H1 (cell line): Measurements from ENCODE around the gene SRF. TPM values are rescaled to one million over a fixed set of nuclear protein-coding genes. Genes with fewer than 3 reads are reported as not detected.

Source experiments
- CTCF ChIA-PET: fragments of 300-600 bp; sonication (Branson Sonifier 250); formaldehyde crosslinking; loops from one replicate; lab custom pipeline; 2021; ENCODE audit not compliant: partially characterized antibody; lab: Charles Lee
- POLR2A ChIA-PET: fragments of 300-600 bp; sonication (Branson Sonifier 250); formaldehyde crosslinking; loops from one replicate; lab custom pipeline; 2021; ENCODE audit warnings: inconsistent platforms; ENCODE audit not compliant: partially characterized antibody; lab: Charles Lee
- DNase-seq, 2 experiments: peaks; one replicate each; pipeline versions ENCODE4 v3.0.0 to v3.0.0-alpha.2; 2010 to 2022; ENCODE audit warnings: low spot score in 2 of 2, low read depth in 1 of 2, mixed read lengths in 1 of 2
- FAIRE-seq: peaks from 2 replicates; lab custom pipeline; 2011; peaks lifted over from hg19 to GRCh38; lab: Jason Lieb, UNC
- H2AFZ ChIP-seq: 2 replicates; pipeline ENCODE4 v1.8.1; 2012; ENCODE audit warnings: low read length, inconsistent platforms
- H2AK5ac ChIP-seq: 2 replicates; pipeline ENCODE4 v1.6.1; 2013; ENCODE audit warnings: low read depth, low read length
- H2BK120ac ChIP-seq: replicated peaks from 2 replicates; pipeline ENCODE3; 2013; ENCODE audit warnings: low read depth, low read length, inconsistent platforms
- H2BK12ac ChIP-seq: 2 replicates; pipeline ENCODE4 v1.6.1; 2013; ENCODE audit warnings: low read depth, low read length
- H2BK15ac ChIP-seq: 2 replicates; pipeline ENCODE4 v1.6.1; 2013; ENCODE audit warnings: low read length
- H2BK20ac ChIP-seq: 2 replicates; pipeline ENCODE4 v1.6.1; 2013; ENCODE audit warnings: low read length
- H2BK5ac ChIP-seq: 2 replicates; pipeline ENCODE4 v1.6.1; 2013; ENCODE audit warnings: low read depth, low read length
- H3K14ac ChIP-seq: 2 replicates; pipeline ENCODE4 v1.6.1; 2013; ENCODE audit warnings: inconsistent platforms; ENCODE audit not compliant: insufficient read length
- H3K18ac ChIP-seq: 2 replicates; pipeline ENCODE4 v1.6.1; 2013; ENCODE audit warnings: low read length; ENCODE audit errors: extremely low read depth
- H3K23ac ChIP-seq: 2 replicates; pipeline ENCODE4 v1.6.1; 2013; ENCODE audit warnings: inconsistent platforms; ENCODE audit not compliant: insufficient read length
- H3K23me2 ChIP-seq: 2 replicates; pipeline ENCODE4 v1.6.1; 2013; ENCODE audit warnings: low read depth, low read length
- H3K27ac ChIP-seq: 2 replicates; pipeline ENCODE4 v1.6.1; 2011; ENCODE audit warnings: low read depth, low read length, inconsistent platforms
- H3K27me3 ChIP-seq, 4 experiments: replicated peaks in 1 of 4; 1 replicate in 1 of 4; 2 replicates in 3 of 4; pipeline versions ENCODE4 v1.6.1 to v1.8.1; 2011 to 2013; ENCODE audit warnings: low read length in 3 of 4, mild to moderate bottlenecking in 3 of 4, inconsistent platforms in 2 of 4, mixed read lengths in 2 of 4, moderate library complexity in 1 of 4; ENCODE audit not compliant: control insufficient read depth in 3 of 4, insufficient read depth in 3 of 4; ENCODE audit errors: extremely low read depth in 1 of 4
- H3K36me3 ChIP-seq, 4 experiments: 2 replicates each; pipeline versions ENCODE4 v1.6.1 to v1.8.1; 2011 to 2013; ENCODE audit warnings: mild to moderate bottlenecking in 4 of 4, low read length in 3 of 4, moderate library complexity in 2 of 4, control low read depth in 1 of 4, inconsistent platforms in 1 of 4; ENCODE audit not compliant: insufficient read depth in 4 of 4, control insufficient read depth in 2 of 4
- H3K4ac ChIP-seq: replicated peaks from 2 replicates; pipeline ENCODE3; 2013; ENCODE audit warnings: low read length, low read depth, mixed read lengths, inconsistent platforms; ENCODE audit not compliant: insufficient read length
- H3K4me1 ChIP-seq, 4 experiments: replicated peaks in 1 of 4; 1 replicate in 1 of 4; 2 replicates in 3 of 4; pipeline versions ENCODE4 v1.6.1 to v1.8.1; 2011 to 2013; ENCODE audit warnings: low read length in 3 of 4, inconsistent platforms in 2 of 4, mixed read lengths in 1 of 4; ENCODE audit not compliant: insufficient read depth in 4 of 4, control insufficient read depth in 3 of 4
- H3K4me2 ChIP-seq, 2 experiments: 2 replicates each; pipeline versions ENCODE4 v1.6.1 to v1.8.1; 2011 to 2013; ENCODE audit warnings: low read depth in 2 of 2, low read length in 2 of 2, control low read depth in 1 of 2, inconsistent platforms in 1 of 2, mild to moderate bottlenecking in 1 of 2; ENCODE audit not compliant: insufficient read depth in 1 of 2
- H3K4me3 ChIP-seq, 4 experiments: fragments of 200-600, 300-600 bp in 1 of 4; sonication (generic), shearing (Covaris generic), sonication (Bioruptor Twin) in 1 of 4; 2 replicates each; pipeline versions ENCODE4 v1.5.1 to v1.8.1; 2011 to 2016; ENCODE audit warnings: low read length in 4 of 4, low read depth in 3 of 4, control low read depth in 2 of 4, inconsistent platforms in 2 of 4, mild to moderate bottlenecking in 2 of 4, mixed read lengths in 1 of 4, moderate library complexity in 1 of 4; ENCODE audit not compliant: insufficient read depth in 2 of 4; ENCODE audit errors: extremely low read depth in 1 of 4
- H3K56ac ChIP-seq: replicated peaks from 2 replicates; pipeline ENCODE3; 2013; ENCODE audit warnings: low read depth, mild to moderate bottlenecking, mixed read lengths, low read length, inconsistent platforms; ENCODE audit not compliant: insufficient read length
- H3K79me1 ChIP-seq: 2 replicates; pipeline ENCODE4 v1.6.1; 2013; ENCODE audit warnings: low read depth, low read length, control low read depth
- H3K79me2 ChIP-seq, 2 experiments: 2 replicates each; pipeline versions ENCODE4 v1.6.1 to v1.8.1; 2012 to 2013; ENCODE audit warnings: low read length in 2 of 2, mild to moderate bottlenecking in 2 of 2, inconsistent platforms in 1 of 2; ENCODE audit not compliant: insufficient read depth in 2 of 2, control insufficient read depth in 1 of 2
- H3K9ac ChIP-seq, 4 experiments: replicated peaks in 1 of 4; 1 replicate in 1 of 4; 2 replicates in 3 of 4; pipeline versions ENCODE4 v1.6.1 to v1.8.1; 2011 to 2013; ENCODE audit warnings: low read depth in 3 of 4, low read length in 3 of 4, control low read depth in 2 of 4, mild to moderate bottlenecking in 2 of 4, moderate library complexity in 2 of 4, inconsistent platforms in 1 of 4; ENCODE audit errors: extremely low read depth in 1 of 4
- H3K9me3 ChIP-seq, 2 experiments: 2 replicates each; pipeline versions ENCODE4 v1.6.1 to v1.8.1; 2012 to 2013; ENCODE audit warnings: mild to moderate bottlenecking in 2 of 2, moderate library complexity in 2 of 2, control low read depth in 1 of 2, inconsistent platforms in 1 of 2, low read depth in 1 of 2, low read length in 1 of 2, mixed read lengths in 1 of 2; ENCODE audit not compliant: insufficient read depth in 2 of 2
- H4K20me1 ChIP-seq, 2 experiments: replicated peaks in 1 of 2; 2 replicates each; pipeline versions ENCODE3 to v1.8.1; 2011 to 2013; ENCODE audit warnings: inconsistent platforms in 2 of 2, low read length in 2 of 2, mild to moderate bottlenecking in 1 of 2; ENCODE audit not compliant: insufficient read depth in 2 of 2, control insufficient read depth in 1 of 2
- H4K5ac ChIP-seq: 2 replicates; pipeline ENCODE4 v1.6.1; 2013; ENCODE audit warnings: low read length, low read depth, mixed read lengths, inconsistent platforms; ENCODE audit not compliant: insufficient read length
- H4K8ac ChIP-seq: 2 replicates; pipeline ENCODE4 v1.8.0; 2013; ENCODE audit warnings: mild to moderate bottlenecking, moderate library complexity, low read length, inconsistent platforms; ENCODE audit not compliant: insufficient read depth; ENCODE audit errors: extremely low read depth
- H4K91ac ChIP-seq: replicated peaks from 2 replicates; pipeline ENCODE3; 2013; ENCODE audit warnings: low read length, mixed read lengths, inconsistent platforms; ENCODE audit not compliant: insufficient read length
- CHD2 ChIP-seq: IDR thresholded peaks from 2 replicates; pipeline ENCODE4 v1.6.1; 2012; ENCODE audit warnings: low read length, improper control_type of control experiment
- CTCF ChIP-seq, 3 experiments: IDR thresholded peaks; 1 replicate in 2 of 3; 2 replicates in 1 of 3; pipeline versions ENCODE4 v1.5.1 to v1.6.1; 2011; ENCODE audit warnings: low read length in 3 of 3, mild to moderate bottlenecking in 3 of 3, inconsistent platforms in 2 of 3, low read depth in 1 of 3, moderate library complexity in 1 of 3; ENCODE audit not compliant: insufficient read depth in 1 of 3; ENCODE audit errors: control extremely low read depth in 1 of 3
- HDAC2 ChIP-seq, 2 experiments: fragments of 300-600 bp in 1 of 2; sonication (generic) in 1 of 2; IDR thresholded peaks; 2 replicates each; pipeline ENCODE4 v1.6.1; 2011 to 2012; ENCODE audit warnings: low read depth in 2 of 2, low read length in 2 of 2, mild to moderate bottlenecking in 2 of 2, moderate library complexity in 2 of 2, borderline replicate concordance in 1 of 2, inconsistent platforms in 1 of 2
- JUN ChIP-seq: IDR thresholded peaks from 2 replicates; pipeline ENCODE4 v1.6.1; 2011; ENCODE audit warnings: low read depth, mild to moderate bottlenecking, improper control_type of control experiment, low read length
- RXRA ChIP-seq: IDR thresholded peaks from 2 replicates; pipeline ENCODE4 v1.6.1; 2011; ENCODE audit warnings: low read depth, mild to moderate bottlenecking, low read length, moderate library complexity; ENCODE audit not compliant: insufficient read depth
- SAP30 ChIP-seq: fragments of 300-600 bp; sonication (generic); IDR thresholded peaks from 2 replicates; pipeline ENCODE4 v1.7.1; 2012; ENCODE audit warnings: low read length, moderate library complexity, mild to moderate bottlenecking, inconsistent platforms; ENCODE audit not compliant: insufficient read depth, insufficient replicate concordance
- WGBS, 2 experiments: shearing (Covaris generic) in 1 of 2; methylation state at CpG; one replicate each; pipeline versions ENCODE4 v1.1.6 to v1.1.7; 2013 to 2015; ENCODE audit warnings: low lambda C conversion rate in 2 of 2, mixed read lengths in 2 of 2, inconsistent platforms in 1 of 2, low coverage in 1 of 2, missing lambda C conversion rate in 1 of 2; ENCODE audit not compliant: insufficient replicate concordance in 2 of 2, insufficient coverage in 1 of 2, insufficient read length in 1 of 2; ENCODE audit errors: extremely low coverage in 1 of 2, missing lambda C conversion rate in 1 of 2; 5-methylcytosine and 5-hydroxymethylcytosine counted together
- polyA plus RNA-seq, 7 experiments: library from polyadenylated mRNA; depleted of rRNA in 3 of 7; stranded (reverse) in 5 of 7; unstranded in 2 of 7; fragments of >200 nt in 5 of 7; fragments of 200-250 nt in 2 of 7; gene quantifications; 1 replicate in 5 of 7; 2 replicates in 1 of 7; 4 replicates in 1 of 7; pipeline versions ENCODE4 v1.2.1 to v1.2.3, GENCODE V29; 2011 to 2013; ENCODE audit warnings: missing spikeins in 2 of 7, mixed read lengths in 2 of 7
- total RNA-seq: library from RNA; stranded (reverse); fragmentation: NEBNext Ultra II Directional; extraction: Animal tissue kit (Norgen Biotek cat#: 25700); gene quantifications from 2 replicates; pipeline ENCODE4 v1.2.1, GENCODE V29; 2021
- TF ChIP-seq, protein P1 (sequence below): IDR thresholded peaks from 2 replicates; pipeline ENCODE4 v1.6.1; 2011; ENCODE audit warnings: low read length, improper control_type of control experiment
- TF ChIP-seq, protein P2 (sequence below): IDR thresholded peaks from 2 replicates; pipeline ENCODE4 v1.6.1; 2012; ENCODE audit warnings: inconsistent platforms

SRF gene
- total and polyA plus RNA-seq, 2 of the 8 experiments (the other 6 are each of a cell fraction or from before 2014, with no cell fraction given) = 49.0 to 69.5 TPM

DNA sequence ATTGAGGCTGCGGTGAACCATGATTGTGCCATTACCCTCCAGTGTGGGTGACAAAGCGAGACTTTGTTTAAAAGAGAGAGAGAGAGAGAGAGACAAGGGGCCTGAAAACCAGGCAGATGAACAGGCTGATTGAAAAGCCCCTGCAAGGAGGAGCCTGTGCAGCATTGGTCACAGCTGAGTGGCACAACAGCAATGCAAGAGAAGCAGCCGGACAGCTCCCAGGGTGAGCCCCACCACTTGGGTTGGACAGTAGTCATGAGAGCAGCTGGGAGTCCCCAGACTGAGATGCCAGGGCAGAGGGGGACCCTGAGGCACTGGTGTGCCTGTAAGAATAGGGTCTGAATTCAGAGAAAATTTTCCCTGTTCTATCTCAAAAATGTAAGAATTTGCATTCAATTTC is 48.0 kb downstream of the SRF start:
- Histone ChIP-seq H2BK15ac (no peak overlapping the region), H3K9me3 (no peaks in the 10 kb centered on the region), H3K4me3 (no peak overlapping the region), H3K14ac (no peak overlapping the region), H3K18ac (no peak overlapping the region), H3K27ac (no peak overlapping the region), H2AK5ac (no peak overlapping the region), H4K8ac (no peak overlapping the region), H3K27me3 (no peaks in the 10 kb centered on the region), H3K4me1 (peaks cover 0 to 4% (median 0%) of the 10 kb centered on the region in 4 experiments; a peak in 1 of 7 replicates), H2BK12ac (no peak overlapping the region), H2BK5ac (no peak overlapping the region), H3K56ac (no peak overlapping the region), H3K4me2 (no peak overlapping the region), H3K79me2 (no peaks in the 10 kb centered on the region), H3K23me2 (no peaks in the 10 kb centered on the region), H2AFZ (no peak overlapping the region), H4K5ac (no peak overlapping the region), H2BK20ac (no peak overlapping the region), H3K23ac (no peak overlapping the region), H3K36me3 (no peaks in the 10 kb centered on the region; a peak in 1 of 8 replicates), H3K79me1 (0 out of 2 replicates have a peak, but pooled peaks cover 2% of the 10 kb centered on the region), H3K9ac (no peak overlapping the region), H4K20me1 (peaks cover 5% of the 10 kb centered on the region in 2 experiments), H3K4ac (no peak overlapping the region), H4K91ac (no peak overlapping the region), H2BK120ac (no peak overlapping the region)
- ChIA-PET CTCF (interaction anchor here (0.6 to 3.2 kb wide), 5 partner anchors 9 to 137 kb away, joined by 3 to 9 read pairs (median 4); no protein-coding TSS in a partner anchor), POLR2A (interaction anchor here (1.0 to 2.5 kb wide), 5 partner anchors 10 to 45 kb away, joined by 3 to 8 read pairs (median 3); no protein-coding TSS in a partner anchor)
- FAIRE-seq = no peak
- DNase-seq = no peak
- TF ChIP-seq, protein P1, sequence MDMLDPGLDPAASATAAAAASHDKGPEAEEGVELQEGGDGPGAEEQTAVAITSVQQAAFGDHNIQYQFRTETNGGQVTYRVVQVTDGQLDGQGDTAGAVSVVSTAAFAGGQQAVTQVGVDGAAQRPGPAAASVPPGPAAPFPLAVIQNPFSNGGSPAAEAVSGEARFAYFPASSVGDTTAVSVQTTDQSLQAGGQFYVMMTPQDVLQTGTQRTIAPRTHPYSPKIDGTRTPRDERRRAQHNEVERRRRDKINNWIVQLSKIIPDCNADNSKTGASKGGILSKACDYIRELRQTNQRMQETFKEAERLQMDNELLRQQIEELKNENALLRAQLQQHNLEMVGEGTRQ = no peak
- TF ChIP-seq HDAC2 (IDR thresholded peaks at IDR 0.05; ENCODE audit: borderline replicate concordance in 1 of 2, low read depth in 2 of 2, low read length in 2 of 2) = no peak
- no peak for TF ChIP-seq JUN
- TF ChIP-seq RXRA = no peak
- no peak for TF ChIP-seq CTCF (IDR thresholded peaks at IDR 0.05; ENCODE audit: control extremely low read depth in 1 of 3, insufficient read depth in 1 of 3, low read depth in 1 of 3, low read length in 3 of 3)
- TF ChIP-seq, protein P2, sequence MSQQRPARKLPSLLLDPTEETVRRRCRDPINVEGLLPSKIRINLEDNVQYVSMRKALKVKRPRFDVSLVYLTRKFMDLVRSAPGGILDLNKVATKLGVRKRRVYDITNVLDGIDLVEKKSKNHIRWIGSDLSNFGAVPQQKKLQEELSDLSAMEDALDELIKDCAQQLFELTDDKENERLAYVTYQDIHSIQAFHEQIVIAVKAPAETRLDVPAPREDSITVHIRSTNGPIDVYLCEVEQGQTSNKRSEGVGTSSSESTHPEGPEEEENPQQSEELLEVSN = no peak
- no peak for TF ChIP-seq CHD2
- TF ChIP-seq SAP30 = no peak
- WGBS, 2 experiments = 89% methylated on average over 3 of the region's 3 CpGs; no CpG with 5 or more reads in 1 of the 2 experiments
